DMS153 treated with DMSO at 0.1 percent for 48 hours (cell line): ENCODE measurements around the gene ZNF605.
"Not testable (repeated sequence)": the region's sequence is repeated elsewhere in the genome, so short reads cannot be mapped to it uniquely, and the experiment has no call there.

Experiments used
- DNase-seq: peaks from one replicate; lab custom pipeline; 2025; ENCODE audit not compliant: unreplicated experiment; lab: John Stamatoyannopoulos, UW

Gene ZNF605

GRCh38 chr12:132956011-132956788 lies at the start of gene ZNF605:
Gene ZNF605 (minus strand): TSS chr12:132956306. CDS start chr12:132945635, 10,671 bp downstream.
- no peak for DNase-seq

- DNase-seq: no peak
Measured at GRCh38 chr12:132998741-132999140, 42.6 kb upstream of the ZNF605 start.

GRCh38 chr12:132986885-132987225 lies 30.7 kb upstream of the ZNF605 start:
- DNase-seq: no peak

- peak; percentile 92 for DNase-seq
Measured at GRCh38 chr12:132986001-132986884, 30.1 kb upstream of the ZNF605 start, which contains the start of gene ZNF26. Gene ZNF26 (plus strand): TSS chr12:132986367. CDS start chr12:132986841, 474 bp downstream.

GRCh38 chr12:132976870-132977269 lies 20.8 kb upstream of the ZNF605 start:
- DNase-seq: not testable (repeated sequence)

- no peak for DNase-seq
Measured at GRCh38 chr12:132972374-132972773, 16.3 kb upstream of the ZNF605 start.

GRCh38 chr12:132967736-132968135 lies 11.6 kb upstream of the ZNF605 start:
- no peak for DNase-seq

- DNase-seq: no peak
Measured at GRCh38 chr12:132966676-132967415, 10.7 kb upstream of the ZNF605 start.

DNA sequence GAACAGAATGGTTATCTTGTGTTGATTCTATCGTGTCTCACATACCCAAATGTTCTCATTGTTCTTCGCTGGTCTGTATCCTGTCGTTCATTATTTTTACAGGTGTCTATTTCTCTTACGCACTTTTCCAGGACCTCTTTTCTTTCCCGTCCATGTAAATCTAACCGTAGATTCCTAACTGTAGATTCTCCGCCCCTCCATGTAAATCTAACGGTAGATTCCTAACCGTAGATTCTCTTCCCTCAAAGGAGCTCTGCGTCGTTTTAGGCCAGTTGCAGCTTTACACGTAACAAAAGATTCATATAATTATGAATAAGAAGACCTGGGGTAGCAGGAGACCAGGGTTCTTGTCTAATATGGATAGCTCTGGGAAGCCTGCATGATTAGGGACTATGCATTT lies 9.7 kb upstream of the ZNF605 start:
- DNase-seq: no peak

GRCh38 chr12:132963947-132964346 lies 7.8 kb upstream of the ZNF605 start:
- not testable (repeated sequence) for DNase-seq

DNA sequence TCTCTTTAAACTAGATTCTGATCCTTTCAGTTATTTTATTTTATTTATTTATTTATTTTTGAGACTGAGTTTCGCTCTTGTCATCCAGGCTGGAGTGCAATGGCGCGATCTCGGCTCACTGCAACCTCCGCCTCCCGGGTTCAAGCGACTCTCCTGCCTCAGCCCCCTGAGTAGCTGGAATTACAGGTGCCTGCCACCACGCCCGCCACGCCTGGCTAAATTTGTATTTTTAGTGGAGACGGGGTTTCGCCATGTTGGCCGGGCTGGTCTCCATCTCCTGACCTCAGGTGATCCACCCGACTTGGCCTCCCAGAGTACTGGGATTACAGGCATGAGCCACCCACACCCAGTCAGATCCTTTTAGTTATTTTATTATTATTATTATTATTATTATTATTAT lies 5.7 kb upstream of the ZNF605 start:
- DNase-seq: not testable (repeated sequence)

GRCh38 chr12:132955094-132956010 lies 754 bp downstream of the ZNF605 start:
- DNase-seq: no peak

DNA sequence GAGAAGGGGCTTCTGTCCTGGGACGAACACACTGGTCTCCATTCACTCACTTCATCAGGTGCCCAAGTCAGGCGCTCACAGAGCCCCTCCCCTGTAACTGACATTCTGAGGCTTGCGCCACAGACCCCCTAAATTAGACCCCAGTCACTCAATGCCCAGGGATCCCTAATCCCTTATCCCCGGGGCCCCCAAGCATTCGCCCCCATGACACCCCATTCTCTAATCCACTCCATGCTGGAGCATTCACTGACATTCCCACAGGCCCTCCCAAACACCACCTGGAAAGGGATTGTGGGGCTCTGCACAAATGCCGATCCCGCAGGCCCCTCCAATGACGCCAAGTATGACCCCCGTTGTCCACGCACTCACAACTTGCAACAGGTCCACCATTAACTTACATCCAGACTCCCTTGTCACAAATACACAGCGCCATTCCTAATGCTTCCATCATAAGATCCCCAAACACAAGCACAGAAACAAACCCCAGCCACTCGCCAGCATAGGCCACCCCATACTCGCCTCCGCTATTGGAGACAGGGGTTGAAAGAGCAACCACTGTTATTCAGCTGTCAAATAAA lies 1.5 kb downstream of the ZNF605 start:
- no peak for DNase-seq

DNA sequence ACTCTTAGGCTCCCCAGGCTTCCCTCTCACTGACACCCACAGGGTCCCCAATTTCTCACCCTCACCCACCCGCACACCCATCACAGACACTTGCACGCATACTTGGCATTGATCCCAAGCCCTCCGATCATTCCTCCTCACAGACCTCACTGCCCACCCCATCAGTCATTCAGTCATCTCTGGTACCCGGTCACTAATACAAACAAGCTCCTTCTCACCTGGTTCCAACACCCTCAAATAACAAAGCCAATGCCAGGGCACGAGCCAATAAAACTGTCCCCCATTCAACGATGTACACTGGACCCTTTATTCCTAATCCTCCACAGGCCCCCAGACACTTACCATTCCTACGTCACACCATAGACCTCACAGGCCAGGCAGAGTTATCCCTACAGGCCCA lies 2.3 kb downstream of the ZNF605 start:
- no peak for DNase-seq

DNA sequence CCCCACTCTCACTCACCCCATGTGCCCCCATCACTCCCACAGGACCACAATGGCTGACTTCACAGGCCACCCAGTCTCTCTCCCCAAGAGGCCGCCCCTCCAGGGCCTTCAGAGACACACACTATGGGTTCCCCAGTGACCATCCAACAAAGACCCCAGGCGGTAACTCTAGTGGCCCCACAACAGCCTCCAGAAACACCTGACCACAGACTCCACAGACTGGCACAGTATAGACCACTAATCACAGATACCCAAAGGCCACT lies 3.0 kb downstream of the ZNF605 start:
- no peak for DNase-seq

- no peak for DNase-seq
Measured at GRCh38 chr12:132952371-132953162, 3.5 kb downstream of the ZNF605 start.

DNA sequence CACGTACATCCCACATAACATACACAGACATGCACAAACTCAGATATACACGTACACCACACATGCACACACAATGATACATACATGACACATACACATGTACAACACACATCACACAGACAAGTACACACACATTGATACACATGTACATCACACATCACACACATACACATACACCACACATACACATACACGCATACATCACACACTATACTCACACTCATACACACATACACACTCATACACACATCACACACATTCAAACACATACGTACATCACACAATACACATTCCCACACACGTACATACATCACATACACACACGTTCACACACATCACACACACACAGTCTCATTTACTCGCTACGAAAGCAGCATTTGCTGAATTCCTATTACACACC lies 4.5 kb downstream of the ZNF605 start:
- DNase-seq: no peak

GRCh38 chr12:132950844-132951535 lies 5.1 kb downstream of the ZNF605 start:
- no peak for DNase-seq
